Smooth muscle cell (in vitro differentiated cells): ENCODE results near the gene ASB3. TPM values are rescaled to one million over a fixed set of nuclear protein-coding genes. Genes with fewer than 3 reads are reported as not detected.
"Not testable (repeated sequence)": the region's sequence is repeated elsewhere in the genome, so short reads cannot be mapped to it uniquely, and the experiment has no call there.

ENCODE experiments used
- DNase-seq: peaks from one replicate; lab custom pipeline; 2025; ENCODE audit not compliant: unreplicated experiment; lab: John Stamatoyannopoulos, UW
- H2AFZ ChIP-seq: fragments of 200-600 bp; sonication (generic); 2 replicates; pipeline ENCODE4 v1.6.0; 2016; ENCODE audit warnings: antibody characterized with exemption, low read depth, mild to moderate bottlenecking
- H3F3A ChIP-seq: fragments of 200-600 bp; sonication (generic); 2 replicates; pipeline ENCODE4 v1.6.0; 2017; ENCODE audit warnings: antibody characterized with exemption, low read depth
- H3K27ac ChIP-seq: fragments of 200-600 bp; sonication (generic); 2 replicates; pipeline ENCODE4 v1.5.1; 2016; ENCODE audit warnings: low read depth, mild to moderate bottlenecking
- H3K27me3 ChIP-seq: fragments of 200-600 bp; sonication (generic); 2 replicates; pipeline ENCODE4 v1.6.1; 2016; ENCODE audit warnings: low read depth, mild to moderate bottlenecking
- H3K36me3 ChIP-seq: fragments of 200-600 bp; sonication (generic); 2 replicates; pipeline ENCODE4 v1.5.1; 2016; ENCODE audit warnings: low read depth
- H3K4me1 ChIP-seq: fragments of 200-600 bp; sonication (generic); 2 replicates; pipeline ENCODE4 v1.5.1; 2016; ENCODE audit warnings: low read depth
- H3K4me2 ChIP-seq: fragments of 200-600 bp; sonication (generic); 2 replicates; pipeline ENCODE4 v1.6.0; 2016; ENCODE audit warnings: mild to moderate bottlenecking
- H3K4me3 ChIP-seq: fragments of 200-600 bp; sonication (generic); 2 replicates; pipeline ENCODE4 v1.5.1; 2016; ENCODE audit warnings: mild to moderate bottlenecking
- H3K79me2 ChIP-seq: fragments of 200-600 bp; sonication (generic); 2 replicates; pipeline ENCODE4 v1.6.0; 2016; ENCODE audit warnings: low read depth, mild to moderate bottlenecking
- H3K9ac ChIP-seq: fragments of 200-600 bp; sonication (generic); 2 replicates; pipeline ENCODE4 v1.6.0; 2016; ENCODE audit warnings: low read depth
- H3K9me3 ChIP-seq: fragments of 200-600 bp; sonication (generic); replicated peaks from 2 replicates; pipeline ENCODE4 v1.5.1; 2016; ENCODE audit warnings: low read depth
- H4K20me1 ChIP-seq: fragments of 200-600 bp; sonication (generic); 2 replicates; pipeline ENCODE4 v1.6.0; 2016; ENCODE audit warnings: low read depth
- CTCF ChIP-seq: fragments of 200-600 bp; sonication (generic); IDR thresholded peaks from 2 replicates; pipeline ENCODE4 v1.5.1; 2017; ENCODE audit warnings: borderline replicate concordance, mild to moderate bottlenecking, antibody characterized with exemption; ENCODE audit not compliant: insufficient read depth, poor library complexity, severe bottlenecking
- WGBS: methylation state at CpG from one replicate; pipeline ENCODE4 v1.1.7; 2016; ENCODE audit warnings: low lambda C conversion rate; 5-methylcytosine and 5-hydroxymethylcytosine counted together
- polyA plus RNA-seq: library from polyadenylated mRNA; unstranded; fragments of >200 nt; fragmentation: Nextera tagmentation; extraction: Ambion mirVana; gene quantifications from 2 replicates; pipeline ENCODE4 v1.2.1, GENCODE V29; 2016
- total RNA-seq: library from RNA; depleted of rRNA; stranded (reverse); fragments of >200 nt; gene quantifications from 2 replicates; pipeline ENCODE4 v1.2.3, GENCODE V29; 2014

ASB3 gene
- total and polyA plus RNA-seq, 2 experiments from 2014 or later, result 19.0 to 24.9 TPM

GRCh38 chr2:53660886-53661285, 125.9 kb downstream of the ASB3 start:
- Histone ChIP-seq H3K4me3 (no peak overlapping the region), H2AFZ (no peak overlapping the region), H3K9me3 (no peaks in the 10 kb centered on the region), H3K9ac (no peak overlapping the region), H3K4me1 (no peaks in the 10 kb centered on the region), H4K20me1 (no peaks in the 10 kb centered on the region), H3K4me2 (no peak overlapping the region), H3K27ac (no peak overlapping the region), H3K36me3 (no peaks in the 10 kb centered on the region), H3K79me2 (no peaks in the 10 kb centered on the region), H3K27me3 (no peaks in the 10 kb centered on the region), H3F3A (no peaks in the 10 kb centered on the region)
- no peak for DNase-seq
- 100% methylated on average over 2 of the region's 2 CpGs for WGBS
- TF ChIP-seq CTCF, result no peak

GRCh38 chr2:53658474-53658873, 128.3 kb downstream of the ASB3 start:
- not testable (repeated sequence) for H3K27me3 ChIP-seq, H3K36me3 ChIP-seq, H2AFZ ChIP-seq, H4K20me1 ChIP-seq, H3K4me3 ChIP-seq, H3K4me2 ChIP-seq, H3K79me2 ChIP-seq, H3K9ac ChIP-seq, H3K9me3 ChIP-seq, H3K27ac ChIP-seq, H3F3A ChIP-seq, DNase-seq, H3K4me1 ChIP-seq
- 89% methylated on average over 4 of the region's 4 CpGs for WGBS

GRCh38 chr2:53655256-53655655, 131.5 kb downstream of the ASB3 start:
- Histone ChIP-seq H4K20me1 (no peaks in the 10 kb centered on the region), H3K9me3 (no peaks in the 10 kb centered on the region), H3K27me3 (no peaks in the 10 kb centered on the region), H3K79me2 (no peaks in the 10 kb centered on the region), H3K4me3 (no peak overlapping the region), H3F3A (no peaks in the 10 kb centered on the region), H3K36me3 (no peaks in the 10 kb centered on the region), H3K9ac (no peak overlapping the region), H3K27ac (no peak overlapping the region), H3K4me2 (no peak overlapping the region), H3K4me1 (no peaks in the 10 kb centered on the region), H2AFZ (no peak overlapping the region)
- 83% methylated on average over 1 of the region's 1 CpG for WGBS
- no peak for DNase-seq
- no peak for TF ChIP-seq CTCF

- Histone ChIP-seq H3K36me3 (no peaks in the 10 kb centered on the region), H3F3A (no peaks in the 10 kb centered on the region), H3K79me2 (no peaks in the 10 kb centered on the region), H3K9ac (no peak overlapping the region), H3K4me2 (no peak overlapping the region), H3K9me3 (no peaks in the 10 kb centered on the region), H3K27ac (no peak overlapping the region), H3K27me3 (no peaks in the 10 kb centered on the region), H2AFZ (no peak overlapping the region), H4K20me1 (no peaks in the 10 kb centered on the region), H3K4me1 (no peaks in the 10 kb centered on the region), H3K4me3 (no peak overlapping the region)
- DNase-seq, result no peak
- TF ChIP-seq CTCF, result no peak
Measured at GRCh38 chr2:53654396-53654795, 132.4 kb downstream of the ASB3 start.
